ENCODE results near the gene ELFN2.
"Not testable (repeated sequence)": the region's sequence is repeated elsewhere in the genome, so short reads cannot be mapped to it uniquely, and the experiment has no call there.

The ELFN2 gene

DNA sequence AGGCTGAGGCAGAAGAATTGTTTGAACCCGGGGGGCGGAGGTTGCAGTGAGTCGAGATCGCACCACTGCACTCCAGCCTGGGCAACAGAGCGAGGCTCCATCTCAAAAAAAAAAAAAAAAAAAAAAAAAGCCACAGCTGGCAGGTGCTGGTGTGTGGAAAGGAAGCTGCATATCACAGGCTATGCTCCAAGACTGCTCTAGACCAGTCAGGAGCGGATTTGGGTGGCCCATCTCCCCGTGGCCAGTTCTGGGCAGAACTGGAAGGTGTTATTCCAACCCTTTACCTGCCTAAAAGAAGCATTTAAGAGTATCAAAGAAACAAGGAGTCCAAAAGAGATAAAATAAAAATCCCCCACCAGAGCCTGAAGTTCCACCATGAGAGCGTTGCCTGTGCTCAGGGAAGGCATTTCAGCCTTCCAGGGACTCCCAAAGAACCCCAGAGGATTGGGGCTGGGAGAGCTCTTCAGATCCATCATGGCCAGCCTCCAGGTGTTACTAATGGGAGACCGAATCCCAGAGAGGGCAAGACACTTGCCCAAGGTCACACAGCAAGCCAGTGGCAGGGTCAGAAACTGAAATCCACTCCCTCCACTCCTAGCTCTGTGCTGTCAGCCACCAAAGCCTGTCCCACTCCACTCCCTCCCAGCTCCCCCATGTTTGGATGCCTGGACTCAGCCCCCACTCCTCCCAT is 44.6 kb upstream of the ELFN2 start:
- in situ Hi-C loops (cut with MboI; ENCODE audit: low sequenced_read_pairs, unreplicated experiment) = no loop called here
- no peak for DNase-seq (ENCODE audit: low spot score)
- TF ChIP-seq, protein P1, sequence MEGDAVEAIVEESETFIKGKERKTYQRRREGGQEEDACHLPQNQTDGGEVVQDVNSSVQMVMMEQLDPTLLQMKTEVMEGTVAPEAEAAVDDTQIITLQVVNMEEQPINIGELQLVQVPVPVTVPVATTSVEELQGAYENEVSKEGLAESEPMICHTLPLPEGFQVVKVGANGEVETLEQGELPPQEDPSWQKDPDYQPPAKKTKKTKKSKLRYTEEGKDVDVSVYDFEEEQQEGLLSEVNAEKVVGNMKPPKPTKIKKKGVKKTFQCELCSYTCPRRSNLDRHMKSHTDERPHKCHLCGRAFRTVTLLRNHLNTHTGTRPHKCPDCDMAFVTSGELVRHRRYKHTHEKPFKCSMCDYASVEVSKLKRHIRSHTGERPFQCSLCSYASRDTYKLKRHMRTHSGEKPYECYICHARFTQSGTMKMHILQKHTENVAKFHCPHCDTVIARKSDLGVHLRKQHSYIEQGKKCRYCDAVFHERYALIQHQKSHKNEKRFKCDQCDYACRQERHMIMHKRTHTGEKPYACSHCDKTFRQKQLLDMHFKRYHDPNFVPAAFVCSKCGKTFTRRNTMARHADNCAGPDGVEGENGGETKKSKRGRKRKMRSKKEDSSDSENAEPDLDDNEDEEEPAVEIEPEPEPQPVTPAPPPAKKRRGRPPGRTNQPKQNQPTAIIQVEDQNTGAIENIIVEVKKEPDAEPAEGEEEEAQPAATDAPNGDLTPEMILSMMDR (IDR thresholded peaks at IDR 0.05; ENCODE audit: borderline replicate concordance, control extremely low read depth, extremely low read depth, insufficient read depth, missing control alignments) = no peak

DNA sequence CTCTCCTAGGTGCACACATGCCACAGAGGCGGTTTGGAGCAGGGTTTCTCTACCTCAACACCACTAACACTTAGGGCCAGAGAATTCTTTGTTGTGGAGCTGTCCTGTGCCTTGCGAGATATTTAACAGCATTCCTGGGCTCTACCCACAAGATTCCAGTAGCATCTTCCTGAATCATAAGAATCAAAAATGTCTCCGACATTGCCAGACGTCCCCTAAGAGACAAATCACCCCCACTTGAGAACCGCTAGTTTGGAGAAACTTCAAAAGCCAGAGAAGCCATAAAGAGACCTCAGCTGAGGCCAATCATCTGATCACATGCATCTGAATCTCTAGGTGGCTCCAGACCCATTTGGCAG is 42.8 kb upstream of the ELFN2 start:
- no peak for DNase-seq (ENCODE audit: low spot score)
- in situ Hi-C loops (cut with MboI; ENCODE audit: low sequenced_read_pairs, unreplicated experiment) = no loop called here
- TF ChIP-seq, protein P1 (IDR thresholded peaks at IDR 0.05; ENCODE audit: borderline replicate concordance, control extremely low read depth, extremely low read depth, insufficient read depth, missing control alignments) = no peak

DNA sequence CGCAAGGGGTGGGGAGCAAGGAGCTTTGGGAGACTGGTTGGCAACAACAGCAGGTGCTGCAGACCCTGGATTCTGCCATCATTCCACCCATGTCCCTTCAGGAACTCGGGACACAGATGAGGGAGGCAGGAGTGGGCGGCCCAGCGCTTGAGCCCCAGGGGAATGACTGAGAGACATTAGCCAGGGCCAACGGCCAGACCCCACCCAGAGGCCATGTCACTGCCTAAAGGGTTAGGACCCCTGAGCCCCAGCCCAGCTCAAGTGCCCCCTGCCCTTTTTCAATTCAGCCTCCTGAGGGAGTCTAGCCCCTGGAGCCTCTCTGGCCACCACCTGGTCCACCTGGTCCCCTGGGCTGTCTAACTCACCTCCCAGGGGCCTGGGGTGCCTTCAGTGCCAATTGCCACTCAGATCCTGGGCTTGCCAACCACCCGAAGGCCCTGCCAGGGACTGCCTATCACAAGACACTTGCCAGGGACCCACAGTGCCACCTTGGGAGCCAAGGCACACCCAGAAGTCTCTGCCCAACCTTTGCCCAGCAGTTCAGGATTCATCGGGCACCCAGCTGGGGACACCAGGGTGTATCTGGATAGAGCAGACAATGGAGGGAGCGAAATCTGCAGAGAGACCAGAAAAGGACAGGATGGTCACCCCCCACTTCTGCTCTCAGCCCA is 42.3 kb upstream of the ELFN2 start:
- in situ Hi-C loops (cut with MboI; ENCODE audit: low sequenced_read_pairs, unreplicated experiment) = no loop called here
- no peak for DNase-seq (ENCODE audit: low spot score)
- TF ChIP-seq, protein P1 (IDR thresholded peaks at IDR 0.05; ENCODE audit: borderline replicate concordance, control extremely low read depth, extremely low read depth, insufficient read depth, missing control alignments) = no peak

DNA sequence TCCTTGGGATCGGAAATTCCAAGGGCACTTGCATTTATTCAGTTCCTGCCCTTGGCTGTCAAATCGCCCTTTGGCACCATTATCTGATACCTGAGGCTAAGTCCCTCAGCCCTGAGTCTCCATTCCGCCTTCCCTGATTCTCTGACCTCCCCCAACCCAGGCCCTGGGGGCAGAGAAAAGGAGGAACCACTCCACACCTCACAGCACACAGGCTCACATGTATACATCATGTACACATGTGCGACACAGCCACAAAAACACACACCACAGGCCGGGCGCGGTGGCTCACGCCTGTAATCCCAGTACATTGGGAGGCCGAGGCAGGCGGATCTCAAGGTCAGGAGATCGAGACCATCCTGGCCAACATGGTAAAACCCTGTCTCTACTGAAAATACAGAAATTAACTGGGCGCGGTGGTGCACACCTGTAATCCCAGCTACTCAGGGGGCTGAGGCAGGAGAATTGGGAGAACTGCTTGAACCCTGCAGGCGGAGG is 41.0 kb upstream of the ELFN2 start:
- in situ Hi-C loops (cut with MboI; ENCODE audit: low sequenced_read_pairs, unreplicated experiment); DNase-seq (ENCODE audit: low spot score): not testable (repeated sequence)

DNA sequence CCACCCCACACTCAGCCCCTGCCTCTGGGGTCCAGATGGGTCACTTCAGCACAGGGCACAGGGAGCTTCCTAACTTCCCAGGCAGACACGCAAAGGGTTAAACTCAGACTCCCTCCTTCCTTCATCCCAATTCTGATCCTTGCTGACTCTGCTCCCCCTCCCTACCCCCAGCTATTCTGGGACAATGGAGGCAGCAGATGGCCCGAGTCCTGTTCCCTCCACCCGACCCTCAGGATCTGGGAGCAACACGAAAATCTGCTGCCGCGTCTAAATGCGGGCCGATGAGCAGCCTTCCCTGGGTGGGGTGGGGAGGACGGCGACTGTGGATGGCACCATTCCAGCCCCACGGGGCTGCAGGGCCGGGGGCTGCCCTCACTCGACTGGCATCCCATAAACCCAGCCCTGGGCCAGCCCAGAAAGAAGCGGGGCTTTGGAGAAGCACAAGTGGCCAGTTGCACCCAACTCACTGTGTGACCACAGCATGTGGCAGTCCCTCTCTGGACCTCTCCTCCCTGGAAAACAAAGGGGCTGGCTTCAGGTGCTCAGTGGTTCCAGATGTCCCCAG is 40.2 kb upstream of the ELFN2 start:
- in situ Hi-C loops (cut with MboI; ENCODE audit: low sequenced_read_pairs, unreplicated experiment) = no loop called here
- no peak for DNase-seq (ENCODE audit: low spot score)
- TF ChIP-seq, protein P1 (IDR thresholded peaks at IDR 0.05; ENCODE audit: borderline replicate concordance, control extremely low read depth, extremely low read depth, insufficient read depth, missing control alignments) = no peak

DNA sequence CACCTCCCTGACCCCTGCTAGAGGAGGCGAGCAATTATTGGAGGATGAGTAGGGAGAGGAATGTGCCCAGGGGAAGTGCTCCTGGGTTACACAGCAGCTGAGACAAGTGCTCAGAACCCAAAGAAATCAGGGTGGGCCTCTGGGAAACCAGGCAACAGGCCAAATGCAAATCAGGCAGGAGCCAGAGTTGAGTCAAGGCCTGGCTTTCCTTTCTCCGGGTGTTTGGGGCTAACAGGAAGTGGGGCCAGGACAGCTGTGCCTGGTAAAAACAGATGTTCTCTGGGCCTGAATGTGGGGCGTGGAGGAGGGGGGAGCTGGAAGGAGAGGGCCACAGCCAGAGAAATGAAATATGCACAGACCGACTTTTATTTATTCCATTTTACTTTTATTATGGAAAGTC is 36.9 kb upstream of the ELFN2 start:
- in situ Hi-C loops (cut with MboI; ENCODE audit: low sequenced_read_pairs, unreplicated experiment) = no loop called here
- peak; percentile 62 for DNase-seq (ENCODE audit: low spot score)

More for the DNA sequence above, 36.9 kb upstream of the ELFN2 start:
- TF ChIP-seq, protein P1 (IDR thresholded peaks at IDR 0.05; ENCODE audit: borderline replicate concordance, control extremely low read depth, extremely low read depth, insufficient read depth, missing control alignments) = no peak

Data from GM13976 (cell line).